ENCODE measurements around the gene DDI2.
A peak's percentile ranks its signal among the peaks of the same experiment; 100 is the strongest.

DDI2 gene

GRCh38 chr1:15617173-15618076 is at the start of gene DDI2 (continued):
- TF ChIP-seq ZNF398 (tag by site-specific recombination; IDR thresholded peaks at IDR 0.05) (peak; percentile 99), ZBTB17 (tag by site-specific recombination; IDR thresholded peaks at IDR 0.05) (peak; percentile 64), ZBTB21 (tag by site-specific recombination; IDR thresholded peaks at IDR 0.05) (no peak), ZNF501 (tag by site-specific recombination; IDR thresholded peaks at IDR 0.05) (no peak; the same call in 1 of the 2 replicates), ZNF561 (tag by site-specific recombination; IDR thresholded peaks at IDR 0.05; ENCODE audit: borderline replicate concordance) (peak; percentile 79; the same call in 1 of the 2 replicates), ZNF585B (tag by site-specific recombination; IDR thresholded peaks at IDR 0.05) (0 out of 2 replicates have a peak, but pooled peaks have one; percentile 32), KLF17 (tag by site-specific recombination; IDR thresholded peaks at IDR 0.05) (peak; percentile 81; the same call in 1 of the 2 replicates), ZNF843 (tag by site-specific recombination; IDR thresholded peaks at IDR 0.05) (no peak), ZNF621 (tag by site-specific recombination; IDR thresholded peaks at IDR 0.05) (no peak), ZNF449 (tag by site-specific recombination; IDR thresholded peaks at IDR 0.05) (no peak), BCL11A (tag by site-specific recombination; IDR thresholded peaks at IDR 0.05; ENCODE audit: low read depth) (no peak), BCL6B (tag by site-specific recombination; IDR thresholded peaks at IDR 0.05) (no peak), ZNF433 (tag by site-specific recombination; IDR thresholded peaks at IDR 0.05; ENCODE audit: low read depth) (no peak), SETDB1 (IDR thresholded peaks at IDR 0.05; ENCODE audit: insufficient read length, low read length) (no peak), BCL11B (tag by site-specific recombination; IDR thresholded peaks at IDR 0.05; ENCODE audit: low read depth) (no peak), YY1 (tag by site-specific recombination; IDR thresholded peaks at IDR 0.05) (no peak), OSR2 (tag by site-specific recombination; IDR thresholded peaks at IDR 0.05) (no peak), REPIN1 (tag by site-specific recombination; IDR thresholded peaks at IDR 0.05; ENCODE audit: low read depth) (no peak), ZNF239 (tag by site-specific recombination; IDR thresholded peaks at IDR 0.05) (no peak), ZNF747 (tag by site-specific recombination; IDR thresholded peaks at IDR 0.05) (no peak), ZNF114 (tag by site-specific recombination; IDR thresholded peaks at IDR 0.05) (no peak), ZNF596 (tag by site-specific recombination; IDR thresholded peaks at IDR 0.05) (peak; percentile 92), ZNF488 (tag by site-specific recombination; IDR thresholded peaks at IDR 0.05) (no peak), ZNF837 (tag by site-specific recombination; IDR thresholded peaks at IDR 0.05) (no peak), ZNF521 (tag by site-specific recombination; IDR thresholded peaks at IDR 0.05) (no peak), ZIC2 (tag by site-specific recombination; IDR thresholded peaks at IDR 0.05) (peak; percentile 39; the same call in 1 of the 2 replicates), ZNF362 (tag by site-specific recombination; IDR thresholded peaks at IDR 0.05) (no peak), GLI4 (tag by site-specific recombination; IDR thresholded peaks at IDR 0.05) (no peak), ZNF423 (tag by site-specific recombination; IDR thresholded peaks at IDR 0.05) (no peak), KLF1 (tag by site-specific recombination; IDR thresholded peaks at IDR 0.05) (peak; percentile 53), KLF16 (tag by site-specific recombination; IDR thresholded peaks at IDR 0.05) (peak; percentile 92), RBAK (tag by site-specific recombination; IDR thresholded peaks at IDR 0.05) (no peak)
